ENCODE data around the gene PLEKHA7. TPM values are rescaled to one million over a fixed set of nuclear protein-coding genes. Genes with fewer than 3 reads are reported as not detected.

The PLEKHA7 gene
- total RNA-seq, 4 donors from 2014 or later: 14.7 to 33.5 (median 16.7) TPM

DNA sequence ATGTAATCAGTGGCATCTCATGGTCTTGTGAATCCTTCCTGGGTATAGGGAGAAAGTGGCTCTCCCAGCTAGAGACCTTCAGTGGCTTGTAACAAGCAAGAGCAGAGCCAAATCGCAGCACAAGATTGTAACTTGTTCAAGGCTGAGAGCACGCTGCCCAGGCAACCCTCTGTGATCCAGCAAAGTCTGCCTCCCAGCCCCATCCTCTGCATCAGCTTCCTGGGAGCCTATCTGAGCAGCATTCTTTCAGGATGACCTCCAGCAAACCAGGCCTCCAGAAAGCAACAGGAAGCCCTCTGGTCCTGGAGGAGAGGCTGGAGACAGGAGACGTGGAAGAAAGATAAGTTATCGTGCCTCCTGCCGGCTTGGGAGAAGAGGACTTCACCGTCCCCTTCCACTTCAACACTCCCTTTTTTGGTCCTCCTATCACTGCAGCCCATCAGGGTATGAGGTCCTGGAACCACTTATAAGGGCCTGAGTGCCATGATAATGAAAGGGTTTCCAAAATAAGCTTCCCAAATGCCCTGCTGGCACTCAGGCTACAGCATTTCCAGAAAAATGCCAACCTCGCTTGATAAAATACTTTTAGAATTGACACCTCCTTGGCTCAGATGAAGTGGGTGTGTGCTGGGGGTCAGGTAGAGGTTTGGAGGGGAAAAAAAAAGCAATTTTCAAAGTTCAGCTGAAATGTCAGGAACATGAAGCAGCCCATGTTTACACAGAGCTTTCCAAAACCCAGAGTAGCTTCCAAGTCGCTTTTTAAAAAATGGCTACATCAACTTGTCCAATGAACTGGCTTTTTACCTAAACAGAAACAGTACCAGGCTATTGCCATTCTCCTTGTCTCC, 80.2 kb downstream of the PLEKHA7 start:
- TF ChIP-seq, protein P1, sequence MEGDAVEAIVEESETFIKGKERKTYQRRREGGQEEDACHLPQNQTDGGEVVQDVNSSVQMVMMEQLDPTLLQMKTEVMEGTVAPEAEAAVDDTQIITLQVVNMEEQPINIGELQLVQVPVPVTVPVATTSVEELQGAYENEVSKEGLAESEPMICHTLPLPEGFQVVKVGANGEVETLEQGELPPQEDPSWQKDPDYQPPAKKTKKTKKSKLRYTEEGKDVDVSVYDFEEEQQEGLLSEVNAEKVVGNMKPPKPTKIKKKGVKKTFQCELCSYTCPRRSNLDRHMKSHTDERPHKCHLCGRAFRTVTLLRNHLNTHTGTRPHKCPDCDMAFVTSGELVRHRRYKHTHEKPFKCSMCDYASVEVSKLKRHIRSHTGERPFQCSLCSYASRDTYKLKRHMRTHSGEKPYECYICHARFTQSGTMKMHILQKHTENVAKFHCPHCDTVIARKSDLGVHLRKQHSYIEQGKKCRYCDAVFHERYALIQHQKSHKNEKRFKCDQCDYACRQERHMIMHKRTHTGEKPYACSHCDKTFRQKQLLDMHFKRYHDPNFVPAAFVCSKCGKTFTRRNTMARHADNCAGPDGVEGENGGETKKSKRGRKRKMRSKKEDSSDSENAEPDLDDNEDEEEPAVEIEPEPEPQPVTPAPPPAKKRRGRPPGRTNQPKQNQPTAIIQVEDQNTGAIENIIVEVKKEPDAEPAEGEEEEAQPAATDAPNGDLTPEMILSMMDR (IDR thresholded peaks at IDR 0.05; ENCODE audit: low read depth): no peak

- TF ChIP-seq, protein P1 (IDR thresholded peaks at IDR 0.05; ENCODE audit: low read depth): no peak
Observed at GRCh38 chr11:16933291-16933690, 80.9 kb downstream of the PLEKHA7 start.

DNA sequence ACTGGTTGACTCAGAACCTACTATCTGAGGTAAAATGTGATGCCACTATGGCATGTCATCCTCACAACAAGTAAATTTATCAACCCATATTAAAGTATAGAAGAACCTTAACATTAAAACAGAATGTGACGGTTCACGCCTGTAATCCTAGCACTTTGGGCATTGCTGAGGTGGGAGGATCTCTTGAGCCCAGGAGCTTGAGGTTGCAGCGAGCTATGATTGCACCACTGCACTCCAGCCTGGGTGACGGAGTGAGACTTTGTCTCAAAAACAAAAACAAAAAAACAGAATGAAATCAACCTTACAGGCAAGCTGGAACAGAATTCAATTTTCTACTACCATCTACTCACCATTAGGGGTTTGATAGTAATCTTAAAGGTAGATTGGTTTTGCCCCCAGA, 86.2 kb downstream of the PLEKHA7 start:
- TF ChIP-seq, protein P1 (IDR thresholded peaks at IDR 0.05; ENCODE audit: low read depth): no peak

- TF ChIP-seq, protein P1 (IDR thresholded peaks at IDR 0.05; ENCODE audit: low read depth): no peak
Observed at GRCh38 chr11:16926883-16927626, 87.2 kb downstream of the PLEKHA7 start.

DNA sequence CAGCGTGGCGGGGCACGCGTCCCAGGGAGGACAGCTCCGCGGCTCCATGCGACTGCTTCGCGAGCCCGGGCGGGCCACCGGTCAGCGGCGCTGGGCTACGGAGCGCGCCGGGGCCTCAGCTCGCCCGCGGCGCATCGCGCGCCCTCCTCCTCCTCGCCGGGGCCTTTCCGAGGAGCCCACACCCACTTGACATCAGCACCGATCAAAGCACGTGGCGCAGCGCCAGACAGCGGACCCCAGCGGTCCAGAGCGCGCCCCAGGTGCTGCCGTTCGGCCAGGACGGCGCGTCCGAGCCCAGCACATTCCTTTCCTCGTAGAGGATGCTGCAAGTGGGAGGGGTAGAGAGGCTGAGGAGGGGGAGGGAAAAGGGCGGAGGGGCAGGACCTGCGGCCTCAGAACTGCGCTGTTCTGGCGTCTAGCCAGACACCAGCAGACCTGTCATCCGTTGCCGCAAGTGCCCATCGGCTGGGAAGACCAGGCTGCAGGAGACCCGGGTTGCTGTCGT, 88.6 kb downstream of the PLEKHA7 start:
- TF ChIP-seq, protein P1 (IDR thresholded peaks at IDR 0.05; ENCODE audit: low read depth): no peak

DNA sequence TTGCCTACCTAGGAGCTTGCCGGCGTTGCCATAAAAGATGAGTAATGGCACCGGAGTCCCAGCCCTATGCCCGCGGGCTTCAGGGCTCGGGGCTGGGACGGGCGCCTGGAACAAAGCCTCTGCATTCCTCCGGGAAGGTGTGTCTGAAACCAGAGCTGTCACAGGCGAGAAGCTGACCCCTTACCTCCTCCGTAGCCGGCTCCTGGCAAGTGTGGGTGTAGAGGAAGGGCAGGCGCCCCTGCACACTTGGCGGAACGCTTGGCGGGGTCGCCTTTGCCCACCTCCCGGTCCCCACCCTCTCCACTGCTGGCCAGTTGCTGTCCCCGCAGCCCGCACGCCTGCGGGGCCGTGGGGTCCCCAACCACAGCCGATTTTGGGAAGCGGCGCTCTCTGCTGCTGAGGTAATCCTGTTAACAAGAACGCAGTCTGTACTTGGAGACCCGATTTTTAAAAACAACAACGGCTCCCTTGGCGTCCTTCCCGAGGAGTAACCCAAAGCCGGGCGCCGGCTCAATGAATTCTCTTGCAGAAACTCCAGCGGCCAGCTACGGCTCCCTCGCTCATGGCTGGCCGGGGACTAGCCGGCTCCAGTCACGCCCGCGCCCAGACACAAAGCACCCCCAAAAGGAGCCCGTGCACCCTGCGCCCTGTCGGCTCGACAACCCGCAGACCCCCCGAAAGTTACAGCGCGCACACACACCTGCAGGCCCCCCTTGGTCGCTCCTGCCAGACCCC, 89.2 kb downstream of the PLEKHA7 start:
- TF ChIP-seq, protein P1 (IDR thresholded peaks at IDR 0.05; ENCODE audit: low read depth): no peak

Measured in subcutaneous adipose tissue (tissue), 4 donors.